Neural cell (in vitro differentiated cells): Measurements from ENCODE around the gene DSTN.

Source experiments
- CTCF ChIP-seq: fragments of 450-650 bp; IDR thresholded peaks from 2 replicates; pipeline ENCODE4 v1.5.1; 2014; ENCODE audit warnings: antibody characterized with exemption, mild to moderate bottlenecking, moderate library complexity; ENCODE audit not compliant: poor library complexity, severe bottlenecking
- EP300 ChIP-seq: fragments of 450-650 bp; conservative IDR thresholded peaks from 2 replicates; pipeline ENCODE4 v1.6.1; 2014; ENCODE audit warnings: antibody characterized with exemption, mild to moderate bottlenecking, moderate library complexity; ENCODE audit not compliant: poor library complexity, severe bottlenecking
- EZH2 ChIP-seq: fragments of 200-600, 300-800 bp; shearing (Covaris generic), sonication (generic); IDR thresholded peaks from 2 replicates; pipeline ENCODE4 v1.6.1; 2014; ENCODE audit warnings: antibody characterized with exemption, low read length, borderline replicate concordance, mild to moderate bottlenecking; ENCODE audit not compliant: insufficient read depth, poor library complexity, severe bottlenecking
- RAD21 ChIP-seq: fragments of 450-650 bp; conservative IDR thresholded peaks from 2 replicates; pipeline ENCODE4 v1.6.1; 2014; ENCODE audit warnings: antibody characterized with exemption, mild to moderate bottlenecking, moderate library complexity
- SMC3 ChIP-seq: fragments of 450-650 bp; conservative IDR thresholded peaks from 2 replicates; pipeline ENCODE4 v1.6.1; 2014; ENCODE audit warnings: antibody characterized with exemption, mild to moderate bottlenecking, moderate library complexity; ENCODE audit not compliant: poor library complexity
- TAF1 ChIP-seq: IDR thresholded peaks from 2 replicates; pipeline ENCODE4 v1.6.1; 2012; ENCODE audit warnings: low read depth

DNA sequence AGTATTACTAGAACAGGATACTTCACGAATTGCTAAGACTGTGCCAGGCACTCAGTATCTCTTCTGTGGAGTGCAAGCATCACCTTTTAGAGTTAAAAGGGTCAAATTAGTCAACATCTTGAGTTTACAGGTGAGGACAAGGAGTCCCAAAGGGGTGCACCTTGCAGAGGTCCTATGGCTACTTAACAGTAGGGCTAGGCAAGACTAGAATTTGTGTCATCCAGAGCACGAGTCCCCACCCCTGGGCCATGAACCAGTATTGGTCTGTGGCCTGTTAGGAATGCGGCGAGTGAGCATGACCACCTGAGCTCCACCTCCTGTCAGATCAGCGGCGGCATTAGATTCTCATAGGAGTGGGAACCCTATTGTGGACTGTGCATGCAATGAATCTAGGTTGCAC is 10.5 kb upstream of the DSTN start:
- TF ChIP-seq TAF1 = no peak
- no peak for TF ChIP-seq CTCF
- no peak for TF ChIP-seq RAD21
- TF ChIP-seq EZH2 = no peak
- TF ChIP-seq SMC3 = no peak
- no peak for TF ChIP-seq EP300
